Right ventricle myocardium inferior (tissue), 1 donor: ENCODE results near the gene GATA6. TPM values are rescaled to one million over a fixed set of nuclear protein-coding genes. Genes with fewer than 3 reads are reported as not detected.
A peak's percentile ranks its signal among the peaks of the same experiment; 100 is the strongest.
"Not testable (repeated sequence)": the region's sequence is repeated elsewhere in the genome, so short reads cannot be mapped to it uniquely, and the experiment has no call there.

Experiments used
- ATAC-seq: fragments of 200-7000 bp; cut with Tn5 transposase; one replicate; pipeline ENCODE4 v1.9.1; 2020; ENCODE audit warnings: mild to moderate bottlenecking, moderate library complexity
- DNase-seq: peaks from one replicate; pipeline ENCODE4 v3.0.0; 2021; ENCODE audit errors: missing footprints
- intact Hi-C: fragments of 100-400 bp; cut with DNase I; formaldehyde crosslinking; loops from one replicate; pipeline ENCODE4 v1.11.0; 2022
- total RNA-seq: library from RNA; stranded (reverse); fragmentation: NEBNext Ultra II Directional; extraction: Animal tissue kit (Norgen Biotek cat#: 25700); gene quantifications from one replicate; pipeline ENCODE4 v1.2.1, GENCODE V29; 2021
- donor health status: DM: no; HTN: yes; CAD: no; lungs with severe emphysema.

GATA6 gene
- total RNA-seq, 1 donor from 2014 or later: 56.3 TPM

GRCh38 chr18:22176420-22177326 lies 7.3 kb downstream of the GATA6 start:
- intact Hi-C loops: loop anchor here (1.0 to 2.0 kb wide), 2 partner anchors 14 to 91 kb away; no protein-coding TSS in a partner anchor
- DNase-seq (no peak), ATAC-seq (peak; percentile 58)

GRCh38 chr18:22177327-22177871 lies 8.0 kb downstream of the GATA6 start:
- DNase-seq (no peak), ATAC-seq (no peak)
- intact Hi-C loops: loop anchor here (2.0 kb wide), 1 partner anchor 13 kb away; no protein-coding TSS in a partner anchor

- ATAC-seq (no peak), DNase-seq (no peak)
- intact Hi-C loops: no loop called here
Measured at GRCh38 chr18:22179174-22179573, 9.8 kb downstream of the GATA6 start.

- DNase-seq (no peak), ATAC-seq (no peak)
- intact Hi-C loops: no loop called here
Measured at GRCh38 chr18:22179631-22180030, 10.2 kb downstream of the GATA6 start.

GRCh38 chr18:22180722-22181121 lies 11.3 kb downstream of the GATA6 start:
- ATAC-seq (no peak), DNase-seq (no peak)
- intact Hi-C loops: no loop called here

- no peak for DNase-seq
- intact Hi-C loops: no loop called here
- ATAC-seq: no peak
Measured at GRCh38 chr18:22182884-22183697, 13.7 kb downstream of the GATA6 start.

- intact Hi-C loops: no loop called here
- ATAC-seq (no peak), DNase-seq (no peak)
Measured at GRCh38 chr18:22183698-22184170, 14.3 kb downstream of the GATA6 start.

GRCh38 chr18:22184573-22184972 lies 15.2 kb downstream of the GATA6 start:
- DNase-seq, intact Hi-C loops, ATAC-seq: not testable (repeated sequence)

GRCh38 chr18:22185273-22185672 lies 15.9 kb downstream of the GATA6 start:
- intact Hi-C loops: no loop called here
- no peak for DNase-seq
- peak; percentile 58 for ATAC-seq

- no peak for DNase-seq
- peak; percentile 0 for ATAC-seq
- intact Hi-C loops: loop anchor here (2.0 kb wide), 1 partner anchor 81 kb away; no protein-coding TSS in a partner anchor
Measured at GRCh38 chr18:22185771-22186386, 16.5 kb downstream of the GATA6 start.

GRCh38 chr18:22186484-22186971 lies 17.1 kb downstream of the GATA6 start:
- no peak for ATAC-seq
- intact Hi-C loops: loop anchor here (2.0 kb wide), 1 partner anchor 80 kb away; no protein-coding TSS in a partner anchor
- DNase-seq: no peak

- ATAC-seq (peak; percentile 69), DNase-seq (no peak)
- intact Hi-C loops: no loop called here
Measured at GRCh38 chr18:22188559-22189267, 19.3 kb downstream of the GATA6 start.

- ATAC-seq: peak; percentile 9
- no peak for DNase-seq
- intact Hi-C loops: loop anchor here (2.0 kb wide), 1 partner anchor 13 kb away; no protein-coding TSS in a partner anchor
Measured at GRCh38 chr18:22189449-22190166, 20.2 kb downstream of the GATA6 start.

- intact Hi-C loops: loop anchor here (2.0 kb wide), 1 partner anchor 15 kb away; no protein-coding TSS in a partner anchor
- no peak for DNase-seq
- no peak for ATAC-seq
Measured at GRCh38 chr18:22191346-22191695, 21.9 kb downstream of the GATA6 start.

- intact Hi-C loops: loop anchor here (2.0 kb wide), 1 partner anchor 15 kb away; no protein-coding TSS in a partner anchor
- DNase-seq (no peak), ATAC-seq (no peak)
Measured at GRCh38 chr18:22191923-22192322, 22.5 kb downstream of the GATA6 start.

GRCh38 chr18:22193466-22193865 lies 24.1 kb downstream of the GATA6 start:
- intact Hi-C loops: no loop called here
- no peak for ATAC-seq

GRCh38 chr18:22194151-22194598 lies 24.8 kb downstream of the GATA6 start:
- DNase-seq (no peak), ATAC-seq (peak; percentile 26)
- intact Hi-C loops: no loop called here

More at GRCh38 chr18:22193466-22193865, 24.1 kb downstream of the GATA6 start:
- no peak for DNase-seq
